Measurements from ENCODE around the gene PLA2G2E. TPM values are rescaled to one million over a fixed set of nuclear protein-coding genes. Genes with fewer than 3 reads are reported as not detected.
A peak's percentile ranks its signal among the peaks of the same experiment; 100 is the strongest.

PLA2G2E gene, protein sequence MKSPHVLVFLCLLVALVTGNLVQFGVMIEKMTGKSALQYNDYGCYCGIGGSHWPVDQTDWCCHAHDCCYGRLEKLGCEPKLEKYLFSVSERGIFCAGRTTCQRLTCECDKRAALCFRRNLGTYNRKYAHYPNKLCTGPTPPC
- total RNA-seq, result not detected

DNA sequence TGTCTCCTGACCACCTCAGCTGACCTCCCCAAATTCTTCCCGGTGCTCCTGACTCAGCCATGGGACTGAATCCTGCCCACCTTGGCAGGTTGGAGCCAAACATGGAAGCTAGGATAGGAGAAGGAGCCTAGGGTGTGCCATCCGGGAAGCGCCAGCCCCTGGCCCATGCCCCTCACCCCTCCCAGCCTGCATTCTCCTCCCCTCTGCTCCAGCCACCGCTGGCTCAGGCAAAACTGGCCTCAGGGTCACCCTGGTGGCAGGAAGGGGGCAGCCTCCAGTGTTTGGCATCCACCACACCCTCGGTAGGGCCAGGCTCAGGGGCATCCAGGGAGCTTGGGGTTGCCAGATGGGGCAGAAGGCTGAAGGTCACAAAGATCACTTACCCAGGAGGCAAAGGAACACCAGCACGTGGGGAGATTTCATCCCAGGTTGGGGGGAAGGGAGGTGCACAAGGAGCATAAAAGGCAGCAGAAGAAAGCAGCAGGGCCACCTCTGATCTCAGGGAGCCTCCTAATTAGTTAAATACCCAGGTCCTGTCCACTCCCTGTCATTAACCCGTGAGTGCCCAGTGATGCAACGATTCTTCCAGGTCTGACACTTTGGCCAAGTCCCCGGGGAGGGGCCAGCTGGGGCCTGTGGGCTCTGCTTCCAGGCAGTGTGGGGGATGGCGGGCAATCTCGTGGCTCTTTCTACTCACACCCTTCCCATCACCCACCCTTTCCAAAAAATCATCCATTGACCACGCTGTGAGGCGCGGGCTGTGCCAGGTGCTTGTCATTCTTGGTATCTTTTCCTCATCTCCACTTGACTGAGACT, at the start of gene PLA2G2E:
Gene PLA2G2E (minus strand): TSS at position 481 of the 816 bp plus-strand sequence. CDS start 58 bp downstream, at position 423.
- 56 to 71% (median 60%) methylated on average over 1 to 6 of the region's 14 CpGs; no CpG with 5 or more reads in 4 of the 10 experiments for WGBS, 10 experiments
- in situ Hi-C loops (cut with MboI; ENCODE audit: low pct_unique_long_range_greater_than_20kb in 2 of 9, low sequenced_read_pairs in 9 of 9, unreplicated experiment in 9 of 9), result loop anchor here in 7 of 9 experiments (10.0 to 25.0 kb wide), 6 partner anchors 239 to 714 kb away; partner anchors contain the start of genes CAMK2N1 (in 2 of the 7), MUL1 (in 1 of the 7), PINK1 (in 1 of the 7) and PLA2G2C (in 1 of the 7)
- ATAC-seq (replicated peaks in 6 of 8), result no peak

DNA sequence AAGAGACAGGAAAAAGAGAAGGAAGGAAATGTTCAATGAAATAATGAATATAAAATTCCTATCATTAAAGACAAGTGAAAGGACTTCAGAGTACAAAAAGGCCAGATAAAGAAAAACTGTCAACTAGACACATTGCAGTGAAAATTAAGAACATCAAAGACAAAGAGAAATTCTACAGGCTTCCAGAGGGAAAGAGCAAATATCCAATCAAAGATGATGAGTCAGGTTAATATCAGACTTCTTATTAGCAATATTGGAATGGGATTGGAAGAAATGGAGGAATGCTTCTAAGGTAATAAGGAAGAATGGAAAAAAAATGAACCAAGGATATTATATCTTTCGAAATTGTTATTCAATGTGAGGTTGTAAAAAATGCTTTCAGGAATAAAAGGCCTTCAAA, 48.2 kb upstream of the PLA2G2E start:
- WGBS, 10 experiments, result 17 to 100% (median 78%) methylated on average over 1 of the region's 1 CpG
- Histone ChIP-seq H3K4me3 (no peak overlapping the region), H3K27ac (no peak overlapping the region), H3K4me1 (replicated peaks in 1 of 2) (peaks cover 11 to 29% of the 10 kb centered on the region in 2 donors)
- in situ Hi-C loops (cut with MboI; ENCODE audit: low pct_unique_long_range_greater_than_20kb in 2 of 9, low sequenced_read_pairs in 9 of 9, unreplicated experiment in 9 of 9), result no loop called here
- ATAC-seq (replicated peaks in 6 of 8), result no peak

More for the DNA sequence above, at the start of gene PLA2G2E:
- Histone ChIP-seq H3K4me1 (replicated peaks in 1 of 2) (peaks cover 8 to 9% of the 10 kb centered on the region in 2 donors), H3K27ac (no peak within 1 kb of the TSS), H3K4me3 (no peak within 1 kb of the TSS)

GRCh38 chr1:19969898-19970660, 46.7 kb upstream of the PLA2G2E start:
- Histone ChIP-seq H3K27ac (no peak overlapping the region), H3K4me3 (no peak overlapping the region), H3K4me1 (replicated peaks in 1 of 2) (peaks cover 11 to 28% of the 10 kb centered on the region in 2 donors)
- in situ Hi-C loops (cut with MboI; ENCODE audit: low pct_unique_long_range_greater_than_20kb in 2 of 9, low sequenced_read_pairs in 9 of 9, unreplicated experiment in 9 of 9), result no loop called here
- 0 to 91% (median 78%) methylated on average over 1 to 5 of the region's 5 CpGs; no CpG with 5 or more reads in 3 of the 10 experiments for WGBS, 10 experiments
- peak in 3 of 8 experiments; percentile 13 to 51 (median 30) for ATAC-seq (replicated peaks in 6 of 8)

GRCh38 chr1:19967808-19968207, 44.4 kb upstream of the PLA2G2E start:
- Histone ChIP-seq H3K4me1 (replicated peaks in 1 of 2) (peaks cover 7 to 15% of the 10 kb centered on the region in 2 donors), H3K27ac (peak overlapping the region in 1 of 2 donors; percentile 18), H3K4me3 (no peak overlapping the region)
- in situ Hi-C loops (cut with MboI; ENCODE audit: low pct_unique_long_range_greater_than_20kb in 2 of 9, low sequenced_read_pairs in 9 of 9, unreplicated experiment in 9 of 9), result no loop called here
- ATAC-seq (replicated peaks in 6 of 8), result peak in 6 of 8 experiments; percentile 12 to 84 (median 70)
- 0 to 77% (median 52%) methylated on average over 1 to 8 of the region's 9 CpGs; no CpG with 5 or more reads in 3 of the 10 experiments for WGBS, 10 experiments

GRCh38 chr1:19964542-19964941, 41.1 kb upstream of the PLA2G2E start:
- in situ Hi-C loops (cut with MboI; ENCODE audit: low pct_unique_long_range_greater_than_20kb in 2 of 9, low sequenced_read_pairs in 9 of 9, unreplicated experiment in 9 of 9), result no loop called here
- H3K4me1 ChIP-seq (replicated peaks in 1 of 2), result peaks cover 7 to 18% of the 10 kb centered on the region in 2 donors
- no peak for ATAC-seq (replicated peaks in 6 of 8)
- 13 to 97% (median 37%) methylated on average over 1 to 2 of the region's 2 CpGs; no CpG with 5 or more reads in 2 of the 10 experiments for WGBS, 10 experiments
- H3K27ac ChIP-seq, result no peak overlapping the region
- H3K4me3 ChIP-seq, result no peak overlapping the region

DNA sequence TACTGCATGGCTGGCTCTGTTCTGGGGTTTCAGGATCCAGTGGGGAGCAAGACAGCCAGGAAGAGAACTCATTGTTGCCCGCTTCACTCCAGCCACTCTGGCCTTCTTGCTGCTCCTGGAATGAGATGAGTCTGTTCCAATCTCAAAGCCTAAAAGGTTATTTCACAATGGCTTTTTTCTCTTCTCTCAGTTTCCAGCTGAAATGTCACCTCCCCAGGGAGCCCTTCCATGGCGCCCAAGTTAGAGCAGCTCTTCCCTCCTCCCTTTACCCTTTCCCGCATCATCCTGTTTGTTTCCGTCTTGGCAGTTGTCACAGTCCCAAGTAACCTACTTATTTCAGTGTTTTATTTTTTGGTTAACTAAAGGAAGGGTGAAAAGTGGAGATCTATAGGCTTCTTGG, 40.2 kb upstream of the PLA2G2E start:
- Histone ChIP-seq H3K4me1 (replicated peaks in 1 of 2) (peaks cover 7 to 18% of the 10 kb centered on the region in 2 donors), H3K4me3 (no peak overlapping the region), H3K27ac (no peak overlapping the region)
- ATAC-seq (replicated peaks in 6 of 8), result no peak
- 65 to 100% (median 92%) methylated on average over 1 to 4 of the region's 4 CpGs; no CpG with 5 or more reads in 5 of the 10 experiments for WGBS, 10 experiments
- in situ Hi-C loops (cut with MboI; ENCODE audit: low pct_unique_long_range_greater_than_20kb in 2 of 9, low sequenced_read_pairs in 9 of 9, unreplicated experiment in 9 of 9), result no loop called here

DNA sequence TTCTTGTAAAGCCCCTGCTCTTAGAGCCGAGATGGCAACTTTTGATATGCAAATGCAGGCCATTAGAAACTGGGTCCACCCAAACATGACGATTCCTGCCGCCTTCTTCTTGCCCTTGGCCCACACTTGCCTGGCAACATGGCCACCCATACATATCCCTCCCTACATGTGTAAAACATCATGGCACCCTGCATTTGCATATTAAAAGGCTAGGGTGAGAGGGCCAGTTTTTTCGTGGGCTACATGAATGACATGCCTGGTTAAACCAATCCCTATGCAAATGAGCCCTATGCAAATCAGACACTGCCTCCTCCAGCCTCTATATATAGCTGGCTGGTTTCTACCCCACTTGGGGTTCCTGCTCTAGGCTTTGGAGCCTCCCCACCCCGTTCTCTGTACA, 37.2 kb upstream of the PLA2G2E start:
- in situ Hi-C loops (cut with MboI; ENCODE audit: low pct_unique_long_range_greater_than_20kb in 2 of 9, low sequenced_read_pairs in 9 of 9, unreplicated experiment in 9 of 9), result no loop called here
- 0 to 20% (median 0%) methylated on average over 1 to 5 of the region's 5 CpGs; no CpG with 5 or more reads in 3 of the 10 experiments for WGBS, 10 experiments
- H3K27ac ChIP-seq, result no peak overlapping the region
- ATAC-seq (replicated peaks in 6 of 8), result peak in 6 of 8 experiments; percentile 75 to 91 (median 85)
- H3K4me3 ChIP-seq, result no peak overlapping the region
- peaks cover 0 to 3% of the 10 kb centered on the region in 2 donors for H3K4me1 ChIP-seq (replicated peaks in 1 of 2)

- 37 to 87% (median 75%) methylated on average over 1 to 3 of the region's 4 CpGs; no CpG with 5 or more reads in 1 of the 10 experiments for WGBS, 10 experiments
- Histone ChIP-seq H3K27ac (no peak overlapping the region), H3K4me3 (no peak overlapping the region), H3K4me1 (replicated peaks in 1 of 2) (peaks cover 0 to 3% of the 10 kb centered on the region in 2 donors)
- in situ Hi-C loops (cut with MboI; ENCODE audit: low pct_unique_long_range_greater_than_20kb in 2 of 9, low sequenced_read_pairs in 9 of 9, unreplicated experiment in 9 of 9), result no loop called here
- peak in 1 of 8 experiments; percentile 63 for ATAC-seq (replicated peaks in 6 of 8)
Observed at GRCh38 chr1:19957779-19958178, 34.4 kb upstream of the PLA2G2E start.

DNA sequence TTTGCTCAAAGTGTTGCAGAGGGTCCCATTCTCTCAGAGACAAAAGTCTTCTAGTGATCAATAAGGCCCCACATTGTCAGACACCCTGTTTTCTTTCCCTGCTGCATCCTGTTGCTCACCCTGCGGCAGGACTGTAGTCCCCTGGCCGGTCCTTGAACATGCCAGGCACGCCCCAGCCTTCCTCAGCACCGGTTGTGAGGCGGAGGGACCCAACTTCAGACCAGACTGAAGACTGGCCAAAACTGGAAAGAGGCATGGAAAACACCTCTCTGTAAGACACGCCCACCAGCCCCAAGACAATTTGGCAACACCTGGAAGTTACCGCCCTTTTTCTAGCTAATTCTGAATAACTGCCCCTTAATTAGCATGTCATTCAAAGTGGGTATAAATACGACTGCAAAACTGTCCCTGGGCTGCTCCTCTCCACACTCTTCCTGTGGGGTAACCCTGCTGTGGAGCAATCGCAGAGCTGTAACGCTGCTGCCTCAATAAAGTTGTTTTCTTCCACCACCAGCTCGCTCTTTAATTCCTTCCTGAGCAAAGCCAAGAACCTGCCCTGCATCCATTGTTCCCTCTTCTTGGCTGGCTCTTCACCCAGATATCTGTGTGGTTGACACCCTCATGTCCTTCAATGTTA, 32.2 kb upstream of the PLA2G2E start:
- peak in 2 of 8 experiments; percentile 28 to 71 for ATAC-seq (replicated peaks in 6 of 8)
- Histone ChIP-seq H3K27ac (no peak overlapping the region), H3K4me3 (no peak overlapping the region), H3K4me1 (replicated peaks in 1 of 2) (no peaks in the 10 kb centered on the region)
- in situ Hi-C loops (cut with MboI; ENCODE audit: low pct_unique_long_range_greater_than_20kb in 2 of 9, low sequenced_read_pairs in 9 of 9, unreplicated experiment in 9 of 9), result no loop called here
- WGBS, 10 experiments, result 10 to 75% (median 43%) methylated on average over 1 to 9 of the region's 11 CpGs; no CpG with 5 or more reads in 1 of the 10 experiments

DNA sequence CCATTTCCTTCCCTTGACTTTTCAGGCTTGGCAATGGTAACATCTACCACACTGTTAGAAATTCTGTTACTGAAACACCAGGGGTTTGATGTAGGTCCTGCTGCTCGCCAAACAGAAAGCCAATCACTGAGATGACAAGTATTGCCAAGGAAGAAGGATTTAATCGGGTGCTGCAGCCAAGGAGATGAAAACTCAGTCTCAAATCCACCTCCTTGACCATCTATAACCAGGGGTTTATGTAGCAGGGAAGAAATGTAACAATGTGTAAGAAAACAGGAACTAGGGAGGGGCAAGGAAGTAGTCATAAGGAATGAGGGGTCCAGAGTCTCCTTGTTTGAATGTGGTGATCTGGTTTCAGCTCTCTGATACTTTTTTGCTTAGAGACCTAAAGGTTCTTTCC, 30.6 kb upstream of the PLA2G2E start:
- in situ Hi-C loops (cut with MboI; ENCODE audit: low pct_unique_long_range_greater_than_20kb in 2 of 9, low sequenced_read_pairs in 9 of 9, unreplicated experiment in 9 of 9), result no loop called here
- no peak for ATAC-seq (replicated peaks in 6 of 8)
- H3K27ac ChIP-seq, result no peak overlapping the region
- 0 to 86% (median 75%) methylated on average over 1 to 2 of the region's 2 CpGs; no CpG with 5 or more reads in 2 of the 10 experiments for WGBS, 10 experiments
- no peak overlapping the region for H3K4me3 ChIP-seq
- H3K4me1 ChIP-seq (replicated peaks in 1 of 2), result no peaks in the 10 kb centered on the region

GRCh38 chr1:19949016-19949415, 25.6 kb upstream of the PLA2G2E start:
- 0 to 73% (median 26%) methylated on average over 1 to 2 of the region's 2 CpGs; no CpG with 5 or more reads in 2 of the 10 experiments for WGBS, 10 experiments
- ATAC-seq (replicated peaks in 6 of 8), result peak in 4 of 8 experiments; percentile 29 to 100 (median 72)

GRCh38 chr1:19946971-19947370, 23.6 kb upstream of the PLA2G2E start:
- in situ Hi-C loops (cut with MboI; ENCODE audit: low pct_unique_long_range_greater_than_20kb in 2 of 9, low sequenced_read_pairs in 9 of 9, unreplicated experiment in 9 of 9), result no loop called here
- no peak for ATAC-seq (replicated peaks in 6 of 8)
- Histone ChIP-seq H3K27ac (no peak overlapping the region), H3K4me1 (replicated peaks in 1 of 2) (peaks cover 3 to 5% of the 10 kb centered on the region in 2 donors), H3K4me3 (no peak overlapping the region)
- 9 to 100% (median 90%) methylated on average over 1 to 3 of the region's 3 CpGs for WGBS, 10 experiments

More at GRCh38 chr1:19949016-19949415, 25.6 kb upstream of the PLA2G2E start:
- H3K27ac ChIP-seq, result no peak overlapping the region
- H3K4me3 ChIP-seq, result no peak overlapping the region
- no peaks in the 10 kb centered on the region for H3K4me1 ChIP-seq (replicated peaks in 1 of 2)
- in situ Hi-C loops (cut with MboI; ENCODE audit: low pct_unique_long_range_greater_than_20kb in 2 of 9, low sequenced_read_pairs in 9 of 9, unreplicated experiment in 9 of 9), result no loop called here

All from motor neuron (in vitro differentiated cells).